Effector memory CD8-positive, alpha-beta T cell (primary cell): ENCODE data around the gene HAVCR2.

Experiments
- ATAC-seq: fragments of 150-1000 bp; cut with Tn5 transposase; replicated peaks from 2 replicates; pipeline ENCODE4 v1.10.0; 2021; ENCODE audit warnings: mild to moderate bottlenecking, moderate library complexity
- DNase-seq, 3 experiments: peaks; one replicate each; pipeline ENCODE4 v3.0.0; 2021
- H3K27ac Mint-ChIP-seq, 2 donors: one replicate each; pipeline ENCODE4 v1.8.0; 2022; ENCODE audit warnings: mild to moderate bottlenecking in 2 of 2, mixed read lengths in 2 of 2, moderate library complexity in 2 of 2
- H3K27me3 Mint-ChIP-seq, 2 donors: one replicate each; pipeline ENCODE4 v1.8.0; 2022; ENCODE audit warnings: mixed read lengths in 2 of 2
- H3K36me3 Mint-ChIP-seq: one replicate; pipeline ENCODE4 v1.8.0; 2022; ENCODE audit warnings: mild to moderate bottlenecking, moderate library complexity, mixed read lengths; ENCODE audit not compliant: insufficient read depth
- H3K4me1 Mint-ChIP-seq, 2 donors: one replicate each; pipeline ENCODE4 v1.8.0; 2022; ENCODE audit warnings: low read depth in 2 of 2, mixed read lengths in 2 of 2
- H3K4me3 Mint-ChIP-seq, 2 donors: one replicate each; pipeline ENCODE4 v1.8.0; 2022; ENCODE audit warnings: mild to moderate bottlenecking in 2 of 2, mixed read lengths in 2 of 2, moderate library complexity in 2 of 2
- H3K9me3 Mint-ChIP-seq, 2 donors: one replicate each; pipeline ENCODE4 v1.8.0; 2022; ENCODE audit warnings: mixed read lengths in 2 of 2
- total RNA-seq, 9 experiments: gene quantifications; one replicate each; lab custom pipeline; 2026; lab: John Stamatoyannopoulos, UW

HAVCR2 gene
- total RNA-seq: 1.5 to 11.4 (median 3.4) reads per million in 9 experiments

GRCh38 chr5:157108976-157109375 lies at the start of gene HAVCR2:
Gene HAVCR2 (minus strand): TSS chr5:157109044. CDS start chr5:157108983, 61 bp downstream.
- H3K4me1 Mint-ChIP-seq: peaks cover 18 to 24% of the 10 kb centered on the region in 2 donors
- ATAC-seq (peak; percentile 95), DNase-seq (peak; percentile 28 to 40 (median 40))
- H3K27me3 Mint-ChIP-seq: no peaks in the 10 kb centered on the region
- H3K36me3 Mint-ChIP-seq: peaks cover 3% of the 10 kb centered on the region
- no peaks in the 10 kb centered on the region for H3K9me3 Mint-ChIP-seq
- peak within 1 kb of the TSS; percentile 78 to 96 for H3K27ac Mint-ChIP-seq
- peak within 1 kb of the TSS; percentile 75 to 81 for H3K4me3 Mint-ChIP-seq

GRCh38 chr5:157157293-157157891 lies 48.5 kb upstream of the HAVCR2 start:
- Mint-ChIP-seq H3K4me1 (peaks cover 35 to 51% of the 10 kb centered on the region in 2 donors), H3K4me3 (no peak overlapping the region), H3K9me3 (no peaks in the 10 kb centered on the region), H3K36me3 (no peaks in the 10 kb centered on the region), H3K27ac (peak overlapping the region in 1 of 2 donors; percentile 91), H3K27me3 (no peaks in the 10 kb centered on the region)
- ATAC-seq (no peak), DNase-seq (no peak)

- no peak for ATAC-seq
- peak overlapping the region; percentile 77 to 82 for H3K4me3 Mint-ChIP-seq
- peaks cover 32 to 51% of the 10 kb centered on the region in 2 donors for H3K4me1 Mint-ChIP-seq
- H3K27me3 Mint-ChIP-seq: no peaks in the 10 kb centered on the region
- peak overlapping the region; percentile 92 to 95 for H3K27ac Mint-ChIP-seq
- no peaks in the 10 kb centered on the region for H3K9me3 Mint-ChIP-seq
- peaks cover 2% of the 10 kb centered on the region for H3K36me3 Mint-ChIP-seq
- DNase-seq: no peak
Observed at GRCh38 chr5:157155297-157155696, 46.5 kb upstream of the HAVCR2 start.

GRCh38 chr5:157150995-157151394 lies 42.2 kb upstream of the HAVCR2 start:
- H3K4me1 Mint-ChIP-seq: peaks cover 21 to 33% of the 10 kb centered on the region in 2 donors
- H3K27ac Mint-ChIP-seq: no peak overlapping the region

DNA sequence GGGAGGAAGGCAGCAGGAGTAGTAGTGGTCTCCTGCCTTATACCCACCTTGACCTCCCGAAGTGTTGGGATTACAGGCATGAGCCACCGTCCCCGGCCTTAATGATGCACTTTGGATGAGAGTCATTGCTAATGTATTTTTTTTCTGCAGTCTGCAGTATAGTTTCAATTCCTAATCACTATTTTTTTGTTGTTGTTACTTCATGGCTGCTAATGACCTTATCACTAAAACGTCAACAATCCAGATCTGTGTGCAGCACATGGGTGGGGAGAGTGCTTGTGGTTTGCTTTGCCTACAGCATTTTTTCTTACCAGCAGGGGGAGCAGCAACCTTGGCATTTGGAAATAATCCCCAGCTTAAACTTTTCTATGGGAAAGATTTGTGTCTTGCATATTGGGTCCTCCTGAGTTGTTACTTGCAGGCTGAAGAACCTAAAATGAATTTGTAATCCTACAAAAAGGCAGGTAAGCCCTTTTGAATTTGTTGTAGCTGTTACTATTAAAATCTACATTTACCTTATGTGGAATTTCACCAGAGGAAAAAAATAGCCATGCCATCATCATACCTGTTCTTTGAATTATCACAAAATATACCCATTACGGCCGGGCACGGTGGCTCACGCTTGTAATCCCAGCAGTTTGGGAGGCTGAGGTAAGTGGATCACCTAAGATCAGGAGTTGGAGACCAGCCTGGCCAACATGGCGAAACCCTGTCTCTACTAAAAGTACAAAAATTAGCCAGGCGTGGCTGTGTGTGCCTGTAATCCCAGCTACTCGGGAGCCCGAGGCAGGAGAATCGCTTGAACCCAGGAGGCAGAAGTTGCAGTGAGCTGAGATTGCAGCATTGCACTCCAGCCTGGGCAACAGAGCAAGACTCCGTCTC lies 40.1 kb upstream of the HAVCR2 start:
- Mint-ChIP-seq H3K27me3 (no peaks in the 10 kb centered on the region), H3K4me1 (peaks cover 10 to 18% of the 10 kb centered on the region in 2 donors), H3K9me3 (no peaks in the 10 kb centered on the region), H3K27ac (peak overlapping the region; percentile 89 to 97), H3K4me3 (peak overlapping the region; percentile 25 to 55), H3K36me3 (peaks cover 3% of the 10 kb centered on the region)
- ATAC-seq (peak; percentile 98), DNase-seq (peak; percentile 85 to 91 (median 86))

More at GRCh38 chr5:157150995-157151394, 42.2 kb upstream of the HAVCR2 start:
- peaks cover 2% of the 10 kb centered on the region for H3K36me3 Mint-ChIP-seq
- H3K27me3 Mint-ChIP-seq: no peaks in the 10 kb centered on the region
- DNase-seq: no peak
- no peak overlapping the region for H3K4me3 Mint-ChIP-seq
- H3K9me3 Mint-ChIP-seq: no peaks in the 10 kb centered on the region
- ATAC-seq: no peak

- Mint-ChIP-seq H3K4me1 (peaks cover 28 to 33% of the 10 kb centered on the region in 2 donors), H3K27ac (peak overlapping the region; percentile 98), H3K9me3 (no peaks in the 10 kb centered on the region), H3K36me3 (peaks cover 30% of the 10 kb centered on the region), H3K4me3 (peak overlapping the region; percentile 96 to 97), H3K27me3 (no peaks in the 10 kb centered on the region)
- ATAC-seq: peak; percentile 44
- peak; percentile 27 to 37 (median 30) for DNase-seq
Observed at GRCh38 chr5:157143127-157143971, 34.5 kb upstream of the HAVCR2 start.

- no peaks in the 10 kb centered on the region for H3K27me3 Mint-ChIP-seq
- peak within 1 kb of the TSS; percentile 96 to 97 for H3K4me3 Mint-ChIP-seq
- peaks cover 28 to 29% of the 10 kb centered on the region in 2 donors for H3K4me1 Mint-ChIP-seq
- peak; percentile 96 for ATAC-seq
- peak; percentile 91 to 92 (median 91) for DNase-seq
- peaks cover 30% of the 10 kb centered on the region for H3K36me3 Mint-ChIP-seq
- H3K9me3 Mint-ChIP-seq: no peaks in the 10 kb centered on the region
- peak within 1 kb of the TSS; percentile 98 for H3K27ac Mint-ChIP-seq
Observed at GRCh38 chr5:157142317-157143126, 33.7 kb upstream of the HAVCR2 start, which contains the start of gene MED7. Gene MED7 (minus strand): TSS chr5:157142865. CDS start chr5:157139431, 3,434 bp downstream.

- no peaks in the 10 kb centered on the region for H3K27me3 Mint-ChIP-seq
- DNase-seq (no peak), ATAC-seq (no peak)
- H3K36me3 Mint-ChIP-seq: peaks cover 23% of the 10 kb centered on the region
- no peaks in the 10 kb centered on the region for H3K9me3 Mint-ChIP-seq
- no peak overlapping the region for H3K4me3 Mint-ChIP-seq
- peaks cover 28 to 32% of the 10 kb centered on the region in 2 donors for H3K4me1 Mint-ChIP-seq
- no peak overlapping the region for H3K27ac Mint-ChIP-seq
Observed at GRCh38 chr5:157137691-157138090, 28.8 kb upstream of the HAVCR2 start.

- peak overlapping the region in 1 of 2 donors; percentile 69 for H3K27ac Mint-ChIP-seq
- DNase-seq (no peak), ATAC-seq (no peak)
- peaks cover 6% of the 10 kb centered on the region for H3K36me3 Mint-ChIP-seq
- no peaks in the 10 kb centered on the region for H3K9me3 Mint-ChIP-seq
- H3K4me1 Mint-ChIP-seq: peaks cover 8 to 10% of the 10 kb centered on the region in 2 donors
- no peaks in the 10 kb centered on the region for H3K27me3 Mint-ChIP-seq
- no peak overlapping the region for H3K4me3 Mint-ChIP-seq
Observed at GRCh38 chr5:157132281-157132612, 23.4 kb upstream of the HAVCR2 start.

DNA sequence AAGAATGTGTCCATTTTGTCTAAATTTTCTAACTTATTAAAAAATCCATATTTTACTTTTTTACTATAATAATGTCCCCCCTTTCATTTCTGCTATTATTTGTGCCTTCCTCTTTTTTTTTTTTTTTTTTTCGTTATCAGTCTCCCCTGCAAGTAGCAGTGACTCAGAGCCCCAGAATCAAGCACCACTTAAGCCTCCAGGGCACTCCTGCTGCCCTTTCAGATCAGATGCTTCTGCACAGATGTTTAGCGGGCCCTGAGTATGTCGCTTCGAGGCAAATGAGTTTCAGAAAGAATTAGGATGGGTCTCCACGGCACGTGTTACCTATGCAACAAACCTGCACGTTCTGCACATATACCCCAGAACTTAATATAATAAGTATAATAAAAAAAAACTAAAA lies 22.1 kb upstream of the HAVCR2 start:
- H3K4me3 Mint-ChIP-seq: no peak overlapping the region
- no peaks in the 10 kb centered on the region for H3K36me3 Mint-ChIP-seq
- DNase-seq (no peak), ATAC-seq (no peak)
- H3K27me3 Mint-ChIP-seq: no peaks in the 10 kb centered on the region
- no peaks in the 10 kb centered on the region for H3K9me3 Mint-ChIP-seq
- peaks cover 4 to 6% of the 10 kb centered on the region in 2 donors for H3K4me1 Mint-ChIP-seq
- no peak overlapping the region for H3K27ac Mint-ChIP-seq

DNA sequence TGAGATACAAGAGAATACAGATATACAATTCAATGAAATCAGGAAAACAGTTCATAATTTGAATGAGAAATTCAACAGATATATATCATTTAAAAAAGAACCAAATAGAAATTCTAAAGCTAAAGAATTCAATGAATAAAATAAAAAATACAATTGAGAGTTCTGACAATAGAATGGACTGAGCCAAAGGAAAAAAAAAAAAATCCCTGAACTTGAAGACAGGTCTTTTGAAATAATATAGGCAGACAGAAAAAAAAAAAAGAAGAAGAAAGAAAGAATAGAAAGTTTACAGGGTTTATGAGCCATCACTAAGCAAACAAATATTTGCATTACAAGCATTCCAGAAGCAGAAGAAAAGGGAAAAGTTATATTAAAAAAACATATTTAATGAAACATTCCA lies 12.9 kb upstream of the HAVCR2 start:
- peaks cover under 1 to 2% of the 10 kb centered on the region in 2 donors for H3K4me1 Mint-ChIP-seq
- H3K27ac Mint-ChIP-seq: no peak overlapping the region
- H3K27me3 Mint-ChIP-seq: no peaks in the 10 kb centered on the region
- DNase-seq (no peak), ATAC-seq (no peak)
- H3K36me3 Mint-ChIP-seq: peaks cover 5% of the 10 kb centered on the region
- no peak overlapping the region for H3K4me3 Mint-ChIP-seq
- H3K9me3 Mint-ChIP-seq: peaks cover 1 to 10% of the 10 kb centered on the region in 2 donors

- Mint-ChIP-seq H3K9me3 (peaks cover 1 to 10% of the 10 kb centered on the region in 2 donors), H3K27ac (no peak overlapping the region), H3K4me1 (peaks cover 5 to 8% of the 10 kb centered on the region in 2 donors), H3K27me3 (no peaks in the 10 kb centered on the region), H3K4me3 (no peak overlapping the region), H3K36me3 (peaks cover 5% of the 10 kb centered on the region)
- no peak for DNase-seq
- ATAC-seq: no peak
Observed at GRCh38 chr5:157120102-157120501, 11.3 kb upstream of the HAVCR2 start.
